Fibroblast of villous mesenchyme (primary cell): Measurements from ENCODE around the gene MASTL. TPM values are rescaled to one million over a fixed set of nuclear protein-coding genes. Genes with fewer than 3 reads are reported as not detected.

Experiments used
- DNase-seq: peaks from one replicate; pipeline ENCODE4 v3.0.0-alpha.2; 2010; ENCODE audit warnings: low read depth
- H3K4me3 ChIP-seq: 2 replicates; pipeline ENCODE4 v1.5.1; 2011; ENCODE audit warnings: low read depth, mild to moderate bottlenecking, low read length
- CTCF ChIP-seq: IDR thresholded peaks from 2 replicates; pipeline ENCODE4 v1.5.1; 2012; ENCODE audit warnings: low read depth, mild to moderate bottlenecking, low read length; ENCODE audit not compliant: insufficient read depth
- small RNA-seq: library from RNA; depleted of rRNA; stranded (forward); fragments of <200 nt; gene quantifications from one replicate; pipeline ENCODE3, GENCODE V24; 2012
- total RNA-seq: library from RNA; depleted of rRNA; stranded (reverse); fragments of >200 nt; gene quantifications from 2 replicates; pipeline ENCODE4 v1.2.3, GENCODE V29; 2012

Gene MASTL
- total RNA-seq, 1 donor: 18.6 TPM

- no peak overlapping the region for H3K4me3 ChIP-seq
- TF ChIP-seq CTCF: no peak
- peak; percentile 9 for DNase-seq
Observed at GRCh38 chr10:27207350-27207749, 52.2 kb downstream of the MASTL start.

- peak; percentile 50 for TF ChIP-seq CTCF
- H3K4me3 ChIP-seq: no peak overlapping the region
- peak; percentile 45 for DNase-seq
Observed at GRCh38 chr10:27223964-27224363, 68.8 kb downstream of the MASTL start.

- TF ChIP-seq CTCF: no peak
- H3K4me3 ChIP-seq: no peak overlapping the region
- DNase-seq: no peak
Observed at GRCh38 chr10:27225011-27225590, 69.9 kb downstream of the MASTL start.

- H3K4me3 ChIP-seq: no peak overlapping the region
- DNase-seq: no peak
- no peak for TF ChIP-seq CTCF
Observed at GRCh38 chr10:27225642-27226257, 70.6 kb downstream of the MASTL start.

- DNase-seq: no peak
- TF ChIP-seq CTCF: no peak
Observed at GRCh38 chr10:27230022-27230421, 74.9 kb downstream of the MASTL start.

GRCh38 chr10:27235706-27236105 is 80.6 kb downstream of the MASTL start:
- no peak for DNase-seq
- no peak for TF ChIP-seq CTCF

More at GRCh38 chr10:27230022-27230421, 74.9 kb downstream of the MASTL start:
- H3K4me3 ChIP-seq: no peak overlapping the region

More at GRCh38 chr10:27235706-27236105, 80.6 kb downstream of the MASTL start:
- no peak overlapping the region for H3K4me3 ChIP-seq

Small RNA genes within 50 kb of the gene (small RNA-seq; reads per million reads assigned to genes)
- gene RNU2-24P (16.1 reads per million, percentile 92 among the genes with 10 or more reads in this experiment), gene RNU7-12P (not detected)

Other genes with a start within 250 kb of the MASTL start
- 9.3 and 16.8 TPM in 2 replicates for gene ANKRD26, start 54.9 kb upstream of the MASTL start, total RNA-seq
- 99.2 and 135 TPM in 2 replicates for gene YME1L1, start 968 bp upstream of the MASTL start, total RNA-seq
- gene ACBD5, start 85.4 kb downstream of the MASTL start, total RNA-seq: 22.2 and 24.6 TPM in 2 replicates